DOHH2 (cell line): ENCODE measurements around the gene CALML3.

Source experiments
- H3F3A ChIP-seq: fragments of 200-600 bp; sonication (generic), shearing (Covaris generic); 2 replicates; pipeline ENCODE4 v1.6.0; 2016; ENCODE audit warnings: antibody characterized with exemption, mild to moderate bottlenecking; ENCODE audit not compliant: control insufficient read depth, insufficient read depth
- H3K27ac ChIP-seq: fragments of 200-600 bp; sonication (generic); 2 replicates; pipeline ENCODE4 v1.5.1; 2014; ENCODE audit warnings: low read depth, mild to moderate bottlenecking, low read length, moderate library complexity
- H3K27me3 ChIP-seq: fragments of 200-600 bp; sonication (generic); 2 replicates; pipeline ENCODE4 v1.6.1; 2014; ENCODE audit warnings: mild to moderate bottlenecking, low read length, mixed read lengths; ENCODE audit not compliant: control insufficient read depth
- H3K36me3 ChIP-seq: fragments of 200-600 bp; sonication (generic); 2 replicates; pipeline ENCODE4 v1.6.1; 2014; ENCODE audit warnings: mild to moderate bottlenecking, low read length, moderate library complexity, mixed read lengths; ENCODE audit not compliant: control insufficient read depth
- H3K4me1 ChIP-seq: fragments of 200-600 bp; sonication (generic); 2 replicates; pipeline ENCODE4 v1.6.1; 2014; ENCODE audit warnings: mild to moderate bottlenecking, low read length, mixed read lengths; ENCODE audit not compliant: control insufficient read depth
- H3K4me2 ChIP-seq: fragments of 200-600 bp; sonication (generic); 2 replicates; pipeline ENCODE4 v1.6.0; 2014; ENCODE audit warnings: mild to moderate bottlenecking, low read length, moderate library complexity
- H3K4me3 ChIP-seq: fragments of 200-600 bp; sonication (generic); 2 replicates; pipeline ENCODE4 v1.5.1; 2014; ENCODE audit warnings: mild to moderate bottlenecking, low read length, mixed read lengths
- H3K79me2 ChIP-seq: fragments of 200-600 bp; sonication (generic); 2 replicates; pipeline ENCODE4 v1.6.1; 2014; ENCODE audit warnings: mild to moderate bottlenecking, low read length, mixed read lengths; ENCODE audit not compliant: control insufficient read depth
- H3K9me2 ChIP-seq: fragments of 200-600 bp; sonication (generic); replicated peaks from 2 replicates; pipeline ENCODE4 v1.6.1; 2014; ENCODE audit warnings: mild to moderate bottlenecking, low read length, mixed read lengths; ENCODE audit not compliant: control insufficient read depth
- H3K9me3 ChIP-seq: fragments of 200-600 bp; sonication (generic); 2 replicates; pipeline ENCODE4 v1.6.1; 2014; ENCODE audit warnings: antibody characterized with exemption, low read length, mixed read lengths; ENCODE audit not compliant: control insufficient read depth, insufficient read depth
- H4K20me1 ChIP-seq: fragments of 200-600 bp; sonication (generic); 2 replicates; pipeline ENCODE4 v1.6.0; 2014; ENCODE audit warnings: low read depth, mild to moderate bottlenecking, antibody characterized with exemption, low read length, moderate library complexity; ENCODE audit not compliant: control insufficient read depth, insufficient read depth
- EZH2phosphoT487 ChIP-seq: fragments of 200-600 bp; sonication (generic); IDR thresholded peaks from 2 replicates; pipeline ENCODE4 v1.6.1; 2017; ENCODE audit warnings: borderline replicate concordance, mild to moderate bottlenecking, antibody characterized with exemption, low read length, moderate library complexity, mixed read lengths
- TF ChIP-seq, protein P1 (sequence below): fragments of 200-600 bp; sonication (generic); IDR thresholded peaks from one replicate; pipeline ENCODE4 v1.5.1; 2014; ENCODE audit warnings: antibody characterized with exemption, mild to moderate bottlenecking, low read depth, low read length; ENCODE audit not compliant: poor library complexity, severe bottlenecking

The CALML3 gene

DNA sequence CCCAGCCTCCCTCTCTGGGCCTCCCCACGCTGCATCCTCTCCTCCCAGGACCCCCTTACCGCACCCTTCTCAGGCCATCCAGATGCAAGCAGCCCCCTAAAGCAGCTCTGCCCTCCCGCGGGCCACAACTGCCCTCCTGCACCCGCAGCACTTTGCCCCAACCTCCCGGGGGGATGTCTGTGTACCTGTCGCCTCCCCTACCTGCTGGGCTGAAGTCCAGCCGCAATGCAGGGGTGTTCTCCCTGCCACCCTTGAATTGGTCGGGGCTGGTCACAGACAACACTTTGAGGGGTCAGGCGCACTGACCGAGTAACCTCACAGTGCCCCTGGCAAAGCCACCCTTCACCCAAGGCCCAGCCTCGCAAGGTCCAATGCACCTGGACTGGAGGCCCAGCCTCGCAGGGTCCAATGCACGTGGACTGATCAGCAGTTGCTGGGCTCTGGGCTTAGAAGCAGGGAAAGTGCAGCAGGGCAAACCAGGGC lies 17.1 kb upstream of the CALML3 start:
- H3K4me1 ChIP-seq: no peaks in the 10 kb centered on the region
- H3K9me3 ChIP-seq: no peaks in the 10 kb centered on the region
- H3K27ac ChIP-seq: no peak overlapping the region
- TF ChIP-seq EZH2phosphoT487: no peak
- TF ChIP-seq, protein P1, sequence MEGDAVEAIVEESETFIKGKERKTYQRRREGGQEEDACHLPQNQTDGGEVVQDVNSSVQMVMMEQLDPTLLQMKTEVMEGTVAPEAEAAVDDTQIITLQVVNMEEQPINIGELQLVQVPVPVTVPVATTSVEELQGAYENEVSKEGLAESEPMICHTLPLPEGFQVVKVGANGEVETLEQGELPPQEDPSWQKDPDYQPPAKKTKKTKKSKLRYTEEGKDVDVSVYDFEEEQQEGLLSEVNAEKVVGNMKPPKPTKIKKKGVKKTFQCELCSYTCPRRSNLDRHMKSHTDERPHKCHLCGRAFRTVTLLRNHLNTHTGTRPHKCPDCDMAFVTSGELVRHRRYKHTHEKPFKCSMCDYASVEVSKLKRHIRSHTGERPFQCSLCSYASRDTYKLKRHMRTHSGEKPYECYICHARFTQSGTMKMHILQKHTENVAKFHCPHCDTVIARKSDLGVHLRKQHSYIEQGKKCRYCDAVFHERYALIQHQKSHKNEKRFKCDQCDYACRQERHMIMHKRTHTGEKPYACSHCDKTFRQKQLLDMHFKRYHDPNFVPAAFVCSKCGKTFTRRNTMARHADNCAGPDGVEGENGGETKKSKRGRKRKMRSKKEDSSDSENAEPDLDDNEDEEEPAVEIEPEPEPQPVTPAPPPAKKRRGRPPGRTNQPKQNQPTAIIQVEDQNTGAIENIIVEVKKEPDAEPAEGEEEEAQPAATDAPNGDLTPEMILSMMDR: no peak
- H4K20me1 ChIP-seq: no peaks in the 10 kb centered on the region
- no peaks in the 10 kb centered on the region for H3K79me2 ChIP-seq
- H3F3A ChIP-seq: no peaks in the 10 kb centered on the region
- H3K9me2 ChIP-seq: no peaks in the 10 kb centered on the region
- no peaks in the 10 kb centered on the region for H3K36me3 ChIP-seq
- peaks cover 3% of the 10 kb centered on the region; the same call in 1 of the 2 replicates for H3K27me3 ChIP-seq
- no peak overlapping the region for H3K4me3 ChIP-seq
- no peak overlapping the region for H3K4me2 ChIP-seq

DNA sequence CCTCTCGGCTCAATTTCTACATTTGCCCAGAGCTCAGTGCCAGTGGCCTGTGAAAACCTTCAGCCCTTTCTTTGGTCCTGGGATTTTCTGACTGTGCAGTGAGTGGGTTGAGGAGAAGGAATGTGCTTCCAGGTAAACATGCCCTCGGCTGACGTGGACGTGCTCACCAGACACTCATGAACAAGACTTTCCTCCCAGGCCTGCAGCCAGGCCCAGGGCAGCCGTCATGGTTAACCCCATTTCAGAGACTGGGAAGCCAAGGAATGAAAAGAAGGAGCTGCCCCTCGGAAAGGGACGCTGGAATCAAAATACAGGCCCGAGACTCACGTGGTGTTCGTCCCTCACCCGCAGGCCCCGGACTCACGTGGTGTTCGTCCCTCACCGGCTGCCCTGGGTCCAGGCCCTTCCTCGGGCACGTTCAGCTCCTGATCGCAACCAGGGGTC lies 16.6 kb upstream of the CALML3 start:
- H3K4me2 ChIP-seq: no peak overlapping the region
- H3K79me2 ChIP-seq: no peaks in the 10 kb centered on the region
- no peaks in the 10 kb centered on the region for H3K9me2 ChIP-seq
- H3K27ac ChIP-seq: no peak overlapping the region
- no peaks in the 10 kb centered on the region for H3K9me3 ChIP-seq
- TF ChIP-seq EZH2phosphoT487: no peak
- TF ChIP-seq, protein P1: no peak
- no peaks in the 10 kb centered on the region for H3K36me3 ChIP-seq
- H3K4me3 ChIP-seq: no peak overlapping the region
- H4K20me1 ChIP-seq: no peaks in the 10 kb centered on the region
- no peaks in the 10 kb centered on the region for H3F3A ChIP-seq
- H3K27me3 ChIP-seq: no peaks in the 10 kb centered on the region
- H3K4me1 ChIP-seq: no peaks in the 10 kb centered on the region

DNA sequence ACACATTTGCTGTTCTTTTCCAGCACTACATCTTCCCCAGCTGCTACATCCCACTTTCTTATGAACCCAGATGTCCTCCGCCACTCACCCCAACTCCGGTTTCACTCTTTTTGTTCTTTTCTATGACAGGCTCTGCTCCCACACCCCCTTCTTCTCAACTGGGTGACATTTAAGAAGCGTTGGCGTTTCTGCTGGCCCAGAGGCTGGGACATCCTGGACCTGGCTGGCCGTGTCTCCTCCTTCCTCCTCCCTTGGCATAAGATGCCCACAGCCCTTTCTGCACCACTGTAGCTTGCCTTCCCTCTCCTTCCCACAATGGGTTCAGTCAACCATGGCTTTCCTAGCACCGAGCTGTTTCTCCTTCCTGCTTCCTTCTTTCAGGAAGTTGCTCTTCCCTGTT lies 16.0 kb upstream of the CALML3 start:
- H3F3A ChIP-seq: no peaks in the 10 kb centered on the region
- H3K27ac ChIP-seq: no peak overlapping the region
- no peaks in the 10 kb centered on the region for H3K27me3 ChIP-seq
- no peaks in the 10 kb centered on the region for H3K9me2 ChIP-seq
- H3K36me3 ChIP-seq: no peaks in the 10 kb centered on the region
- H3K4me3 ChIP-seq: no peak overlapping the region
- H3K4me2 ChIP-seq: no peak overlapping the region
- no peaks in the 10 kb centered on the region for H4K20me1 ChIP-seq
- TF ChIP-seq, protein P1: no peak
- no peak for TF ChIP-seq EZH2phosphoT487
- no peaks in the 10 kb centered on the region for H3K9me3 ChIP-seq
- no peaks in the 10 kb centered on the region for H3K4me1 ChIP-seq
- H3K79me2 ChIP-seq: no peaks in the 10 kb centered on the region

DNA sequence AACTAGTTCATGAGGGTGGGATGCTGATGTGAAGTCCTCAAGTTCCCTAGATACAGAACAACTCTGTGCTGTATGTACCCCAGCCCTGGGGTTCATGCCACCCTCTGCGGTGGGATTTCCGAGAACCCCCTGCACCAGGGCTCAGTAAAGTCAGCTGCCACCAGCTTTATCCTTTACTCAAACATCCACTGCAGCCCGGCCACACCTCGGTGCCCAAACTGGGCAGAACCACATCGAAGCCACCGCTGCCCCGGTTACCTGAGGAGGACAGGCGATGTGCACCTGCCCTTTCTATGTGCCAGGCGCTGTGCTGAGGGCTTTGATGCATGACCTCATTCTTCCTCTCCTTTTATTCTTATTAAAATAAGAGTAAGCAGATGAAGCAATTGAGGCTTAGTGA lies 15.5 kb upstream of the CALML3 start:
- no peaks in the 10 kb centered on the region for H3K9me3 ChIP-seq
- no peaks in the 10 kb centered on the region for H3K79me2 ChIP-seq
- H3K4me1 ChIP-seq: no peaks in the 10 kb centered on the region
- no peak overlapping the region for H3K4me2 ChIP-seq
- no peaks in the 10 kb centered on the region for H3F3A ChIP-seq
- H4K20me1 ChIP-seq: no peaks in the 10 kb centered on the region
- no peaks in the 10 kb centered on the region for H3K9me2 ChIP-seq
- TF ChIP-seq EZH2phosphoT487: no peak
- TF ChIP-seq, protein P1: no peak
- no peak overlapping the region for H3K27ac ChIP-seq
- H3K4me3 ChIP-seq: no peak overlapping the region
- no peaks in the 10 kb centered on the region for H3K27me3 ChIP-seq
- H3K36me3 ChIP-seq: no peaks in the 10 kb centered on the region
